GM18861 (cell line): Measurements from ENCODE around the gene VEGFB.

Experiments used
- ATAC-seq: cut with Tn5 transposase; IDR thresholded peaks from one replicate; pipeline ENCODE4 v1.9.1; 2021; ENCODE audit not compliant: unreplicated experiment

VEGFB gene

GRCh38 chr11:64276653-64277431 is 42.5 kb downstream of the VEGFB start:
- no peak for ATAC-seq

- no peak for ATAC-seq
Measured at GRCh38 chr11:64278576-64279190, 44.3 kb downstream of the VEGFB start.

GRCh38 chr11:64281957-64282770 is 47.8 kb downstream of the VEGFB start:
- no peak for ATAC-seq

GRCh38 chr11:64283092-64283491 is 48.7 kb downstream of the VEGFB start:
- no peak for ATAC-seq

- ATAC-seq: peak; percentile 59
Measured at GRCh38 chr11:64284048-64284961, 49.9 kb downstream of the VEGFB start, which contains the start of gene BAD. TSS of gene BAD (minus strand) at chr11:64284665. CDS start at chr11:64284368, 297 bp downstream.

- ATAC-seq: peak; percentile 51
Measured at GRCh38 chr11:64284962-64285884, 50.8 kb downstream of the VEGFB start, which contains the start of gene GPR137. TSS of gene GPR137 (plus strand) at chr11:64285848. CDS start at chr11:64286525, 677 bp downstream.

- ATAC-seq: no peak
Measured at GRCh38 chr11:64285885-64286800, 51.8 kb downstream of the VEGFB start.

- no peak for ATAC-seq
Measured at GRCh38 chr11:64286801-64287159, 52.4 kb downstream of the VEGFB start.

GRCh38 chr11:64287676-64288352 is 53.4 kb downstream of the VEGFB start:
- ATAC-seq: no peak

GRCh38 chr11:64288353-64288750 is 54.0 kb downstream of the VEGFB start:
- ATAC-seq: no peak
